Thyroid gland (tissue), 4 donors: Measurements from ENCODE around the gene WNT5B. TPM values are rescaled to one million over a fixed set of nuclear protein-coding genes. Genes with fewer than 3 reads are reported as not detected.
"Not testable (repeated sequence)": the region's sequence is repeated elsewhere in the genome, so short reads cannot be mapped to it uniquely, and the experiment has no call there.

Source experiments
- DNase-seq, 2 donors: peaks; one replicate each; pipeline ENCODE4 v3.0.0-alpha.2; 2019
- H3K27ac ChIP-seq, 3 donors: fragments of 200-600 bp; sonication (generic); 1 replicate in 2 of 3; 2 replicates in 1 of 3; pipeline ENCODE4 v1.5.1; 2016 to 2019; ENCODE audit warnings: mild to moderate bottlenecking in 1 of 3, moderate library complexity in 1 of 3
- H3K27me3 ChIP-seq: fragments of 200-600 bp; sonication (generic); one replicate; pipeline ENCODE4 v1.5.1; 2019
- H3K36me3 ChIP-seq, 2 donors: fragments of 200-600 bp; sonication (generic); one replicate each; pipeline ENCODE4 v1.5.1; 2016 to 2019
- H3K4me1 ChIP-seq, 2 donors: fragments of 200-600 bp; sonication (generic); one replicate each; pipeline ENCODE4 v1.5.1; 2017 to 2019
- H3K4me3 ChIP-seq, 3 donors: fragments of 200-600 bp; sonication (generic); replicated peaks in 1 of 3; 1 replicate in 2 of 3; 2 replicates in 1 of 3; pipeline ENCODE4 v1.5.1; 2016; ENCODE audit warnings: mild to moderate bottlenecking in 1 of 3
- H3K9me3 ChIP-seq: fragments of 200-600 bp; sonication (generic); one replicate; pipeline ENCODE4 v1.5.1; 2017
- POLR2A ChIP-seq, 2 donors: fragments of 450-650 bp; IDR thresholded peaks; one replicate each; pipeline ENCODE4 v1.6.1; 2017; ENCODE audit warnings: antibody characterized with exemption in 2 of 2, mild to moderate bottlenecking in 2 of 2, moderate library complexity in 1 of 2
- WGBS, 2 donors: methylation state at CpG; one replicate each; pipeline ENCODE4 v1.1.5; 2017; 5-methylcytosine and 5-hydroxymethylcytosine counted together
- intact Hi-C: fragments of 100-400 bp; cut with DNase I; formaldehyde crosslinking; loops from one replicate; pipeline ENCODE4 v1.15.1; 2023
- total RNA-seq, 4 donors: library from RNA; depleted of rRNA; stranded (reverse); fragments of >200 nt; gene quantifications; one replicate each; pipeline ENCODE4 v1.2.3, GENCODE V29; 2016
- TF ChIP-seq, protein P1 (sequence below), 6 experiments: fragments of 200-600 bp in 3 of 6; fragments of 450-650 bp in 3 of 6; sonication (generic) in 3 of 6; IDR thresholded peaks; one replicate each; pipeline ENCODE4 v1.5.1; 2016 to 2019; ENCODE audit warnings: antibody characterized with exemption in 6 of 6, mild to moderate bottlenecking in 2 of 6, inconsistent platforms in 1 of 6, moderate library complexity in 1 of 6

WNT5B gene
- total RNA-seq, 4 donors from 2014 or later = 0.78 to 4.3 (median 0.95) TPM

DNA sequence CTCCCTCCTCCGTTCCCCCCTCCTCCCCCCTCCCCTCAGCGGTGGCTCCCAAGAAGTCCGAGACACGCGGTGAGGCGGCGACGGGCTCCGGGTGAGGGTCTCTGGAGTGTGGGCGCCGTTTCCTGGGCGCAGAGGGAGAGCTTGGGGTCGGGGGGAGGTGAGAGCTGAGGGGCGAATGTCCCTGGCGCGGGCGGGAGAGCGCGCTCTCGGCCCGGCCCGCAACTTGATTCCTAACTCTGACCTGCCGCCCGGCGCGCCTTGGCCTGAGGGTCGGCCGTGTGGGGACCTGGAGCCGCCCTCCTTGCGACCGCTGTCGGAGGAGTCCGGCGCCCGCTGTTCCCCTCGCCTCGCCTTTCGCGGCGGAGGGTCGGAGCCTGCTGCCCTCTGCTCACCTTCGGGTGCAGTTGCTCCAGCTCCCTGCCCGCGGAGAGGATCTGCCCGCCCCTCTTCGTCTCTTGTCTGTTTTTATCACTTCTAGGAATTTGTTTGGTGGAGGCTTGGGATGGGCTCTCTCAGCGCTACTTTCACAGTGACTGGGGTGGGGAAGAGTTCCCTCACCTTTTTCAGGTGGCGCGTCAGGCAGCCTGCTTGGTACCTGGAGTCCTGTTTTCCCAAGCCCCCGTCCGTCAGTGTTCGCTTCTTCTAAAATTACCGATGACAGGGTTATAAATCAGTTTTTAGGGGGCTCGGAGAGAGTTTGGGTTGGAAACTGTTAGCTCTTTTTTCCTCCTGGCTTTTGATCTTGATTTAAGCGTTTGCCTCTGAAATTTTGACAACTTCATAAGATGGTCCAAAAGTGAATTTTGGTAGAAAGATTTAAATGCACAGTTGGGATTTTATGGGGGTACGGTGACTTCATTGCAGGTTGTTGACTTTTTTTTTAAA, 62.3 kb downstream of the WNT5B start:
- H3K9me3 ChIP-seq = no peaks in the 10 kb centered on the region
- no peaks in the 10 kb centered on the region for H3K36me3 ChIP-seq
- peak overlapping the region; percentile 82 to 99 (median 96) for H3K4me3 ChIP-seq
- TF ChIP-seq, protein P1, sequence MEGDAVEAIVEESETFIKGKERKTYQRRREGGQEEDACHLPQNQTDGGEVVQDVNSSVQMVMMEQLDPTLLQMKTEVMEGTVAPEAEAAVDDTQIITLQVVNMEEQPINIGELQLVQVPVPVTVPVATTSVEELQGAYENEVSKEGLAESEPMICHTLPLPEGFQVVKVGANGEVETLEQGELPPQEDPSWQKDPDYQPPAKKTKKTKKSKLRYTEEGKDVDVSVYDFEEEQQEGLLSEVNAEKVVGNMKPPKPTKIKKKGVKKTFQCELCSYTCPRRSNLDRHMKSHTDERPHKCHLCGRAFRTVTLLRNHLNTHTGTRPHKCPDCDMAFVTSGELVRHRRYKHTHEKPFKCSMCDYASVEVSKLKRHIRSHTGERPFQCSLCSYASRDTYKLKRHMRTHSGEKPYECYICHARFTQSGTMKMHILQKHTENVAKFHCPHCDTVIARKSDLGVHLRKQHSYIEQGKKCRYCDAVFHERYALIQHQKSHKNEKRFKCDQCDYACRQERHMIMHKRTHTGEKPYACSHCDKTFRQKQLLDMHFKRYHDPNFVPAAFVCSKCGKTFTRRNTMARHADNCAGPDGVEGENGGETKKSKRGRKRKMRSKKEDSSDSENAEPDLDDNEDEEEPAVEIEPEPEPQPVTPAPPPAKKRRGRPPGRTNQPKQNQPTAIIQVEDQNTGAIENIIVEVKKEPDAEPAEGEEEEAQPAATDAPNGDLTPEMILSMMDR (IDR thresholded peaks at IDR 0.05) = no peak
- TF ChIP-seq POLR2A (IDR thresholded peaks at IDR 0.05) = no peak
- DNase-seq = peak; percentile 38 to 51
- H3K4me1 ChIP-seq = peaks cover 9% of the 10 kb centered on the region in 2 donors
- intact Hi-C loops = loop anchor here (5.0 kb wide), 1 partner anchor 39 kb away; no protein-coding TSS in a partner anchor
- H3K27me3 ChIP-seq = no peaks in the 10 kb centered on the region
- WGBS, 2 donors = 1 to 2% methylated on average over 14 to 33 of the region's 56 CpGs
- H3K27ac ChIP-seq = peak overlapping the region; percentile 86 to 97 (median 91)

DNA sequence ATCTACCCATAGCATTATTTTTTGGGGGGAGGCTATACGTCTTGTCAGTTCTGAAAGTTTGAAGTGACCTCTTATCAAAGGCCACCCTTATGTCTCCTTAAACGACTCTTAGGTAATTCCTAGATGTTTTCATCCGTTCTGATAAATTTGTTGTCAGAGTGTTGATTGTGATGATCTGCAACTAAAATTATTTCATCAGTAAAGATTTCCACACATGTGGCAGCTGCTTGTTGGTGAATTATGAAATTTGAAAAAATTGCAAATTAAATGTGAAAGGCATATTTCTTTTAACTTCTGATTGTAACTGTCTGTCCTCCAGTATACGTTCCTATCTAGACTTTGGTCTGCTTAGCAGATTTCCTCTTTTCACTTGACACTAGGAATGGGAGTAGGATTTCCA, 63.2 kb downstream of the WNT5B start:
- Histone ChIP-seq H3K4me3 (no peak overlapping the region), H3K27ac (no peak overlapping the region), H3K4me1 (peaks cover 9 to 15% of the 10 kb centered on the region in 2 donors), H3K9me3 (no peaks in the 10 kb centered on the region), H3K36me3 (no peaks in the 10 kb centered on the region), H3K27me3 (no peaks in the 10 kb centered on the region)
- intact Hi-C loops = loop anchor here (5.0 kb wide), 1 partner anchor 40 kb away; no protein-coding TSS in a partner anchor
- DNase-seq = no peak
- no peak for TF ChIP-seq POLR2A (IDR thresholded peaks at IDR 0.05)
- TF ChIP-seq, protein P1 (IDR thresholded peaks at IDR 0.05) = no peak
- WGBS, 2 donors = 57 to 61% methylated on average over 4 of the region's 4 CpGs

DNA sequence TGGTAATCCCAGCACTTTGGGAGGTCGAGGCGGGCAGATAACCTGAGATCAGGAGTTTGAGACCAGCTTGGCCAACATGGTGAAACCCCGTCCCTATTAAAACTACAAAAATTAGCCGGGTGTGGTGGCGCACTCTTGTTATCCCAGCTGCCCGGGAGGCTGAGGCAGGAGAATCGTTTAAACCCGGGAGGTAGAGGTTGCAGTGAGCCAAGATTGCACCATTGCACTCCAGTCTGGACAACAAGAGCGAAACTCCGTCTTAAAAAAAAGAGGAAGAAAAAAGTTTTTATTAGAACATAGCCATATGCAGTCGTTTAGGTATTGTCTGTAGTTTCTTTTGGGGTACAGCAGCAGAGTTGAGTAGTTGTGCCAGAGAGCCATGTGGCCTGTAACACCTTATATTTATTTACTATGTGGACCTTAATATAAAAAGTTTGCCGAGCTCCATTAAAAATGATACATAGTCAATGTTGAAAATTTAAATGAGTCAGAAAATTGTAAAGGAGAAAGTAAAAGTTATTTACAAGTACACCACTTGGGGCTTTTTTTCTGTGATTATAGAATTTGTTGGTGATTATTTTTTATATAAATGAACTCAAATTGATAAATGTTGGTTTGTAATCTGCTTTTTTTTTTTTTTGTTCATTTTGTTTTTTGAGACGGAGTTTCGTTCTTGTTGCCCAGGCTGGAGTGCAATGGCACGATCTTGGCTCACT, 64.0 kb downstream of the WNT5B start:
- DNase-seq = no peak
- H3K4me3 ChIP-seq = no peak overlapping the region
- H3K36me3 ChIP-seq = no peaks in the 10 kb centered on the region
- peaks cover 9 to 16% of the 10 kb centered on the region in 2 donors for H3K4me1 ChIP-seq
- intact Hi-C loops = loop anchor here (5.0 kb wide), 1 partner anchor 41 kb away; no protein-coding TSS in a partner anchor
- no peak for TF ChIP-seq POLR2A (IDR thresholded peaks at IDR 0.05)
- TF ChIP-seq, protein P1 (IDR thresholded peaks at IDR 0.05) = no peak
- WGBS, 2 donors = 88 to 91% methylated on average over 15 of the region's 15 CpGs
- no peak overlapping the region for H3K27ac ChIP-seq
- H3K27me3 ChIP-seq = no peaks in the 10 kb centered on the region
- no peaks in the 10 kb centered on the region for H3K9me3 ChIP-seq

DNA sequence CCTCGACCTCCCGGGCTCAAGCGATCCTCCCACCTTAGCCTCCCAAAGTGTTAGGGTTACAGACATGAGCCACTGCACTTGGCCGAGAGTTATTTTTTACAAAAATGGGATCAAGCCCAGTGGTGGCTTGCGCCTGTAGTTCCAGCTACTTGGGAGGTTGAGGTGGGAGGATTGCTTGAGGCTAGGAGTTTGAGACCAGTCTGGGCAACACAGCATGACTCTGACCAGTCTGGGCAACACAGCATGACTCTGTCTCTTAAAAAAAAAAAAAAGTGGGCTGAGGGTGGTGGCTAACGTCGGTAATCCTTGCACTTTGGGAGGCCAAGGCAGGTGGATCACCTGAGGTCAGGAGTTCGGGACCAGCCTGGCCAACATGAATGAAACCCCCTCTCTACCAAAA, 66.1 kb downstream of the WNT5B start:
- H3K27ac ChIP-seq, H3K4me3 ChIP-seq, intact Hi-C loops, H3K27me3 ChIP-seq, DNase-seq, H3K9me3 ChIP-seq, H3K36me3 ChIP-seq: not testable (repeated sequence)
- peaks cover 16 to 29% of the 10 kb centered on the region in 2 donors for H3K4me1 ChIP-seq
- 91 to 97% methylated on average over 8 of the region's 8 CpGs for WGBS, 2 donors

DNA sequence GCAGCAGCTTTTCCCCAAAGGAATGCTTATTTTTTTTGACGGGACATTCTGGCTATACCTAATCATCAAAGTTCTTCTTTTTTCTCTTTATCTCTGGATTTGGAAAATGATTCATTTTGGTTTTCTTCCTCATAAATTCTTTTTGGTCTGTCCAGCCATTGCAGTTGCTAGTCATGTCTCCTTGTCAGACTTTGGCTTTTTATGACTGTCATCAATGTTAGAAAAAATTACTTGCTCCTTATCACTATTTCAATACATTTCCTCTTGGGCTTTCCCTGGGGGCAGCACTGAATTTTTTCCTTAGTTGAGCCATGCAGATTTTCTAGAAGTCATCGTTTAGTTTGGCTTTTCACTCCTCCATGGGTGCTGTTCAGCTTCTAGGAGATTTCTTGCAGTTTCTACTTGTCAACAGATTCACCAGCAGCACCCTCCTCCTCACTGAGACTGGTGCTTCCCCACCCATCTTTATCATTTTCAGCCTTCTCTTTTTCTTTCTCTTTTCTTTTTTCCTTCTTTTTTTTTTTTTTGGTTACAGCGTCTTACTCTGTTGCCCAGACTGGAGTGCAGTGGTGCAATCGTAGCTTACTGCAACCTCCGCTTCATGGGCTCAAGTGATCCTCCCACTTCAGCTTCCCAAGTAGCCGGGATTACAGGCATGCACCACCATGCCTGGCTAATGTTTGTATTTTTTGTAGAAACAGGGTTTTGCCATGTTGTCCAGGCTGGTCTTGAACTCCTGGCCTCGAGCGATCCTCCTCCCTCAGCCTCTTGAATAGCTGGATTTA, 67.0 kb downstream of the WNT5B start:
- H3K4me1 ChIP-seq = peaks cover 16 to 29% of the 10 kb centered on the region in 2 donors
- no peak for DNase-seq
- WGBS, 2 donors = 72 to 76% methylated on average over 8 of the region's 8 CpGs
- H3K36me3 ChIP-seq = no peaks in the 10 kb centered on the region
- intact Hi-C loops = no loop called here
- H3K9me3 ChIP-seq = no peaks in the 10 kb centered on the region
- H3K4me3 ChIP-seq = no peak overlapping the region
- H3K27me3 ChIP-seq = no peaks in the 10 kb centered on the region
- TF ChIP-seq POLR2A (IDR thresholded peaks at IDR 0.05) = no peak
- TF ChIP-seq, protein P1 (IDR thresholded peaks at IDR 0.05) = no peak
- no peak overlapping the region for H3K27ac ChIP-seq
